Measurements from ENCODE around the gene GDAP2.

DNA sequence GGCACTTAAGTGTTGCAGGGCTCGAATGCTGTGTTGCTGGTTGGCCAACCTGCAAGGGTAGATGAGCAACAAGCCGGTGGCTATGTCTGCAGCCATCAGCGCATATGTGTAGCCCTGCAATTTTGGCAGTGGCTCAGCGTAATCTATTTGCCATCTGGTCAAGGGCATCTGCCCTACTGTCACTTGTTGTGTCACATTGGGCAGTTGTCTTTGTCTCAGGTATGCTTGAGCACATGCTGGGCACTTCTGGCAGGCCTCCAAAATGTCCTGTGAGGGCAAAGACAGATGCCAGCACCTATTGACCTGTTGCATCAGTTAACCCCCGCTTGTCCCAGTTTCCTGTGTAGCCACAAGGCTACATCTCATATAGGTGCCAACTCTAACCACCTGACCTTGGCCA is 111.8 kb downstream of the GDAP2 start:
- TF ChIP-seq POLR2A (IDR thresholded peaks at IDR 0.05) (no peak), CTCF (IDR thresholded peaks at IDR 0.05) (no peak)
